ENCODE data around the gene LKAAEAR1. TPM values are rescaled to one million over a fixed set of nuclear protein-coding genes. Genes with fewer than 3 reads are reported as not detected.

LKAAEAR1 gene
- total and polyA plus RNA-seq, 2 of the 13 experiments (the other 11 are each of a cell fraction or from before 2014, with no cell fraction given): not detected

- TF ChIP-seq ZNF790 (CRISPR knock-in tag; IDR thresholded peaks at IDR 0.05; ENCODE audit: borderline replicate concordance) (0 out of 2 replicates have a peak, but pooled peaks have one; percentile 37), ZNF598 (CRISPR knock-in tag; IDR thresholded peaks at IDR 0.05; ENCODE audit: borderline replicate concordance) (0 out of 2 replicates have a peak, but pooled peaks have one; percentile 15), DNMT1 (CRISPR knock-in tag; IDR thresholded peaks at IDR 0.05) (0 out of 2 replicates have a peak, but pooled peaks have one; percentile 55), CHD4 (IDR thresholded peaks at IDR 0.05; ENCODE audit: borderline replicate concordance, low read length) (no peak), PHF8 (CRISPR knock-in tag; IDR thresholded peaks at IDR 0.05) (no peak; the same call in 1 of the 2 replicates), CBX5 (CRISPR knock-in tag; IDR thresholded peaks at IDR 0.05; ENCODE audit: borderline replicate concordance) (no peak; the same call in 1 of the 2 replicates), ZNF326 (CRISPR knock-in tag; IDR thresholded peaks at IDR 0.05; ENCODE audit: borderline replicate concordance) (peak; percentile 98), ZNF562 (CRISPR knock-in tag; IDR thresholded peaks at IDR 0.05; ENCODE audit: borderline replicate concordance) (no peak), SNAPC2 (CRISPR knock-in tag; IDR thresholded peaks at IDR 0.05) (no peak), FOXA3 (CRISPR knock-in tag; IDR thresholded peaks at IDR 0.05) (0 out of 2 replicates have a peak, but pooled peaks have one; percentile 7), ZFX (CRISPR knock-in tag; IDR thresholded peaks at IDR 0.05; ENCODE audit: low read depth) (no peak), IKZF5 (CRISPR knock-in tag; IDR thresholded peaks at IDR 0.05) (peak; percentile 23; the same call in 1 of the 2 replicates), ZNF749 (CRISPR knock-in tag; IDR thresholded peaks at IDR 0.05; ENCODE audit: borderline replicate concordance) (no peak), ZBTB44 (CRISPR knock-in tag; IDR thresholded peaks at IDR 0.05) (no peak), HES4 (CRISPR knock-in tag; IDR thresholded peaks at IDR 0.05; ENCODE audit: borderline replicate concordance) (no peak), HIC2 (CRISPR knock-in tag; IDR thresholded peaks at IDR 0.05; ENCODE audit: low read depth) (no peak), HIVEP1 (CRISPR knock-in tag; IDR thresholded peaks at IDR 0.05) (0 out of 2 replicates have a peak, but pooled peaks have one; percentile 36), SETDB1 (CRISPR knock-in tag; IDR thresholded peaks at IDR 0.05; ENCODE audit: borderline replicate concordance) (no peak), HOXA3 (CRISPR knock-in tag; IDR thresholded peaks at IDR 0.05) (peak; percentile 31; the same call in 1 of the 2 replicates), ATF7-NPFF (CRISPR knock-in tag; IDR thresholded peaks at IDR 0.05; ENCODE audit: low read depth) (no peak), GATAD2A (CRISPR knock-in tag; IDR thresholded peaks at IDR 0.05) (peak; percentile 18; the same call in 1 of the 2 replicates), ZFP90 (CRISPR knock-in tag; IDR thresholded peaks at IDR 0.05; ENCODE audit: borderline replicate concordance) (no peak), KLF12 (CRISPR knock-in tag; IDR thresholded peaks at IDR 0.05; ENCODE audit: borderline replicate concordance) (0 out of 2 replicates have a peak, but pooled peaks have one; percentile 39)
- TF ChIP-seq, protein P1, sequence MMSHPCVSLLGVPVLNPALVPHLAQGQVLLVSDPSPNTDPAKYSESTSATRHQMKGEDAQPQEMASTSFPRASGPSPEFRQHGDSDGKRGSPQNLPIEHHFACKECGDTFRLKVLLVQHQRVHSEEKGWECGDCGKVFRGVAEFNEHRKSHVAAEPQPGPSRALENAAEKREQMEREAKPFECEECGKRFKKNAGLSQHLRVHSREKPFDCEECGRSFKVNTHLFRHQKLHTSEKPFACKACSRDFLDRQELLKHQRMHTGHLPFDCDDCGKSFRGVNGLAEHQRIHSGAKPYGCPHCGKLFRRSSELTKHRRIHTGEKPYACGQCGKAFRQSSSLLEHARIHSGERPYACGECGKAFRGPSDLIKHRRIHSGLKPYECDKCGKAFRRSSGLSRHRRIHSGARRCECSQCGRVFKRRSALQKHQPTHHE (CRISPR knock-in tag; IDR thresholded peaks at IDR 0.05; ENCODE audit: borderline replicate concordance): 0 out of 2 replicates have a peak, but pooled peaks have one; percentile 41
Measured at GRCh38 chr20:64065974-64066343, 18.2 kb downstream of the LKAAEAR1 start (continued).

Measured in HepG2 (cell line).